HepG2 (cell line): Measurements from ENCODE around the gene TSPAN31. TPM values are rescaled to one million over a fixed set of nuclear protein-coding genes. Genes with fewer than 3 reads are reported as not detected.

Experiments used
- ADNP ChIP-seq: sonication (generic); formaldehyde crosslinking; IDR thresholded peaks from 2 replicates; pipeline ENCODE4 v1.4.0; 2020; ENCODE audit warnings: missing genetic modification reagents
- AGO1 ChIP-seq: fragments of 200-400 bp; formaldehyde crosslinking; IDR thresholded peaks from 2 replicates; pipeline ENCODE4 v1.6.1; 2017; ENCODE audit warnings: mild to moderate bottlenecking, low read depth, low read length, moderate library complexity; ENCODE audit not compliant: poor library complexity, severe bottlenecking
- ASH2L ChIP-seq: fragments of 300-600, 200-600 bp; sonication (generic); IDR thresholded peaks from 2 replicates; pipeline ENCODE4 v1.7.0; 2017; ENCODE audit warnings: low read depth, mild to moderate bottlenecking, moderate library complexity, mixed read lengths, low read length; ENCODE audit not compliant: insufficient read length
- ATAD3A ChIP-seq: sonication (generic); formaldehyde crosslinking; IDR thresholded peaks from 2 replicates; pipeline ENCODE4 v1.4.0; 2020; ENCODE audit warnings: missing genetic modification reagents
- KLF11 ChIP-seq: IDR thresholded peaks from 2 replicates; pipeline ENCODE4 v1.6.1; 2016; ENCODE audit warnings: missing compliant biosample characterization
- PPARG ChIP-seq: conservative IDR thresholded peaks from 2 replicates; pipeline ENCODE4 v1.6.1; 2016; ENCODE audit warnings: missing biosample characterization, missing genetic modification reagents
- SPEN ChIP-seq: sonication (generic); formaldehyde crosslinking; IDR thresholded peaks from 2 replicates; pipeline ENCODE4 v1.5.1; 2020; ENCODE audit warnings: low read depth, mild to moderate bottlenecking, missing genetic modification reagents
- STAT5B ChIP-seq: sonication (generic); formaldehyde crosslinking; IDR thresholded peaks from 2 replicates; pipeline ENCODE4 v1.4.0; 2020; ENCODE audit warnings: missing genetic modification reagents
- YY1 ChIP-seq: IDR thresholded peaks from 2 replicates; pipeline ENCODE4 v1.6.1; 2011; ENCODE audit warnings: low read length, low read depth, moderate library complexity, mild to moderate bottlenecking; ENCODE audit not compliant: insufficient read depth, insufficient replicate concordance
- ZBTB7A ChIP-seq: sonication (generic); formaldehyde crosslinking; IDR thresholded peaks from 2 replicates; pipeline ENCODE4 v1.8.0; 2022; ENCODE audit warnings: mild to moderate bottlenecking, missing genetic modification reagents
- ZMAT5 ChIP-seq: sonication (generic); formaldehyde crosslinking; IDR thresholded peaks from 2 replicates; pipeline ENCODE4 v1.5.0; 2020; ENCODE audit warnings: mild to moderate bottlenecking, low read depth, missing genetic modification reagents, borderline replicate concordance
- ZNF350 ChIP-seq: sonication (generic); formaldehyde crosslinking; IDR thresholded peaks from 2 replicates; pipeline ENCODE4 v1.4.0; 2020; ENCODE audit warnings: mild to moderate bottlenecking, low read depth, missing genetic modification reagents, borderline replicate concordance
- ZNF367 ChIP-seq: sonication (generic); formaldehyde crosslinking; IDR thresholded peaks from 2 replicates; pipeline ENCODE4 v1.4.0; 2020; ENCODE audit warnings: missing genetic modification reagents, borderline replicate concordance
- ZNF543 ChIP-seq: sonication (generic); formaldehyde crosslinking; IDR thresholded peaks from 2 replicates; pipeline ENCODE4 v1.4.0; 2020; ENCODE audit warnings: mild to moderate bottlenecking, missing genetic modification reagents
- ZNF879 ChIP-seq: sonication (generic); formaldehyde crosslinking; IDR thresholded peaks from 2 replicates; pipeline ENCODE4 v1.8.1; 2023; ENCODE audit warnings: missing genetic modification reagents
- polyA plus RNA-seq, 8 experiments: library from polyadenylated mRNA; depleted of rRNA in 3 of 8; stranded (reverse) in 7 of 8; unstranded in 1 of 8; fragments of >200 nt; fragmentation: Illumina TruSeq in 4 of 8; extraction: Trizol in 4 of 8; gene quantifications; 2 replicates each; pipeline versions ENCODE4 v1.2.1 to v1.2.3, GENCODE V29; 2011 to 2016; ENCODE audit warnings: low read depth in 4 of 8, missing spikeins in 1 of 8, mixed read lengths in 1 of 8; ENCODE audit not compliant: insufficient read depth in 1 of 8
- total RNA-seq, 5 experiments: library from RNA; depleted of rRNA; stranded (reverse); fragments of >200 nt; fragmentation: Illumina TruSeq; extraction: Trizol; gene quantifications; 2 replicates each; pipeline ENCODE4 v1.2.3, GENCODE V29; 2016; ENCODE audit warnings: low read depth in 1 of 5
- TF ChIP-seq, protein P1 (sequence below): sonication (generic); formaldehyde crosslinking; IDR thresholded peaks from 2 replicates; pipeline ENCODE4 v1.5.0; 2020; ENCODE audit warnings: mild to moderate bottlenecking, missing genetic modification reagents, borderline replicate concordance
- TF ChIP-seq, protein P2 (sequence below): sonication (generic); formaldehyde crosslinking; IDR thresholded peaks from 2 replicates; pipeline ENCODE4 v1.9.0; 2022; ENCODE audit warnings: missing genetic modification reagents, mild to moderate bottlenecking, borderline replicate concordance

TSPAN31 gene
- total and polyA plus RNA-seq, 2 of the 13 experiments (the other 11 are each of a cell fraction or from before 2014, with no cell fraction given) = 10.4 to 24.6 TPM

GRCh38 chr12:57756406-57757341 lies 11.8 kb downstream of the TSPAN31 start (continued):
- TF ChIP-seq, protein P1, sequence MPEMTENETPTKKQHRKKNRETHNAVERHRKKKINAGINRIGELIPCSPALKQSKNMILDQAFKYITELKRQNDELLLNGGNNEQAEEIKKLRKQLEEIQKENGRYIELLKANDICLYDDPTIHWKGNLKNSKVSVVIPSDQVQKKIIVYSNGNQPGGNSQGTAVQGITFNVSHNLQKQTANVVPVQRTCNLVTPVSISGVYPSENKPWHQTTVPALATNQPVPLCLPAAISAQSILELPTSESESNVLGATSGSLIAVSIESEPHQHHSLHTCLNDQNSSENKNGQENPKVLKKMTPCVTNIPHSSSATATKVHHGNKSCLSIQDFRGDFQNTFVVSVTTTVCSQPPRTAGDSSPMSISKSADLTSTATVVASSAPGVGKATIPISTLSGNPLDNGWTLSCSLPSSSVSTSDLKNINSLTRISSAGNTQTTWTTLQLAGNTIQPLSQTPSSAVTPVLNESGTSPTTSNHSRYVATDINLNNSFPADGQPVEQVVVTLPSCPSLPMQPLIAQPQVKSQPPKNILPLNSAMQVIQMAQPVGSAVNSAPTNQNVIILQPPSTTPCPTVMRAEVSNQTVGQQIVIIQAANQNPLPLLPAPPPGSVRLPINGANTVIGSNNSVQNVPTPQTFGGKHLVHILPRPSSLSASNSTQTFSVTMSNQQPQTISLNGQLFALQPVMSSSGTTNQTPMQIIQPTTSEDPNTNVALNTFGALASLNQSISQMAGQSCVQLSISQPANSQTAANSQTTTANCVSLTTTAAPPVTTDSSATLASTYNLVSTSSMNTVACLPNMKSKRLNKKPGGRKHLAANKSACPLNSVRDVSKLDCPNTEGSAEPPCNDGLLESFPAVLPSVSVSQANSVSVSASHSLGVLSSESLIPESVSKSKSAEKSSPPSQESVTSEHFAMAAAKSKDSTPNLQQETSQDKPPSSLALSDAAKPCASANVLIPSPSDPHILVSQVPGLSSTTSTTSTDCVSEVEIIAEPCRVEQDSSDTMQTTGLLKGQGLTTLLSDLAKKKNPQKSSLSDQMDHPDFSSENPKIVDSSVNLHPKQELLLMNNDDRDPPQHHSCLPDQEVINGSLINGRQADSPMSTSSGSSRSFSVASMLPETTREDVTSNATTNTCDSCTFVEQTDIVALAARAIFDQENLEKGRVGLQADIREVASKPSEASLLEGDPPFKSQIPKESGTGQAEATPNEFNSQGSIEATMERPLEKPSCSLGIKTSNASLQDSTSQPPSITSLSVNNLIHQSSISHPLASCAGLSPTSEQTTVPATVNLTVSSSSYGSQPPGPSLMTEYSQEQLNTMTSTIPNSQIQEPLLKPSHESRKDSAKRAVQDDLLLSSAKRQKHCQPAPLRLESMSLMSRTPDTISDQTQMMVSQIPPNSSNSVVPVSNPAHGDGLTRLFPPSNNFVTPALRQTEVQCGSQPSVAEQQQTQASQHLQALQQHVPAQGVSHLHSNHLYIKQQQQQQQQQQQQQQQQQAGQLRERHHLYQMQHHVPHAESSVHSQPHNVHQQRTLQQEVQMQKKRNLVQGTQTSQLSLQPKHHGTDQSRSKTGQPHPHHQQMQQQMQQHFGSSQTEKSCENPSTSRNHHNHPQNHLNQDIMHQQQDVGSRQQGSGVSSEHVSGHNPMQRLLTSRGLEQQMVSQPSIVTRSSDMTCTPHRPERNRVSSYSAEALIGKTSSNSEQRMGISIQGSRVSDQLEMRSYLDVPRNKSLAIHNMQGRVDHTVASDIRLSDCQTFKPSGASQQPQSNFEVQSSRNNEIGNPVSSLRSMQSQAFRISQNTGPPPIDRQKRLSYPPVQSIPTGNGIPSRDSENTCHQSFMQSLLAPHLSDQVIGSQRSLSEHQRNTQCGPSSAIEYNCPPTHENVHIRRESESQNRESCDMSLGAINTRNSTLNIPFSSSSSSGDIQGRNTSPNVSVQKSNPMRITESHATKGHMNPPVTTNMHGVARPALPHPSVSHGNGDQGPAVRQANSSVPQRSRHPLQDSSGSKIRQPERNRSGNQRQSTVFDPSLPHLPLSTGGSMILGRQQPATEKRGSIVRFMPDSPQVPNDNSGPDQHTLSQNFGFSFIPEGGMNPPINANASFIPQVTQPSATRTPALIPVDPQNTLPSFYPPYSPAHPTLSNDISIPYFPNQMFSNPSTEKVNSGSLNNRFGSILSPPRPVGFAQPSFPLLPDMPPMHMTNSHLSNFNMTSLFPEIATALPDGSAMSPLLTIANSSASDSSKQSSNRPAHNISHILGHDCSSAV (CRISPR knock-in tag) = no peak
- TF ChIP-seq ADNP (no peak), STAT5B (no peak), ZNF543 (CRISPR knock-in tag) (no peak), ZNF367 (CRISPR knock-in tag) (no peak), ZMAT5 (no peak), ASH2L (no peak), ZBTB7A (CRISPR knock-in tag) (peak; percentile 42; the same call in 1 of the 2 replicates), ATAD3A (CRISPR knock-in tag) (no peak), KLF11 (0 out of 2 replicates have a peak, but pooled peaks have one; percentile 50), ZNF879 (no peak), PPARG (no peak), SPEN (CRISPR knock-in tag) (peak; percentile 59; the same call in 1 of the 2 replicates), AGO1 (peak; percentile 33), ZNF350 (CRISPR knock-in tag) (0 out of 2 replicates have a peak, but pooled peaks have one; percentile 46), YY1 (peak; percentile 66)
- TF ChIP-seq, protein P2, sequence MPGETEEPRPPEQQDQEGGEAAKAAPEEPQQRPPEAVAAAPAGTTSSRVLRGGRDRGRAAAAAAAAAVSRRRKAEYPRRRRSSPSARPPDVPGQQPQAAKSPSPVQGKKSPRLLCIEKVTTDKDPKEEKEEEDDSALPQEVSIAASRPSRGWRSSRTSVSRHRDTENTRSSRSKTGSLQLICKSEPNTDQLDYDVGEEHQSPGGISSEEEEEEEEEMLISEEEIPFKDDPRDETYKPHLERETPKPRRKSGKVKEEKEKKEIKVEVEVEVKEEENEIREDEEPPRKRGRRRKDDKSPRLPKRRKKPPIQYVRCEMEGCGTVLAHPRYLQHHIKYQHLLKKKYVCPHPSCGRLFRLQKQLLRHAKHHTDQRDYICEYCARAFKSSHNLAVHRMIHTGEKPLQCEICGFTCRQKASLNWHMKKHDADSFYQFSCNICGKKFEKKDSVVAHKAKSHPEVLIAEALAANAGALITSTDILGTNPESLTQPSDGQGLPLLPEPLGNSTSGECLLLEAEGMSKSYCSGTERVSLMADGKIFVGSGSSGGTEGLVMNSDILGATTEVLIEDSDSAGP (CRISPR knock-in tag) = peak; percentile 58; the same call in 1 of the 2 replicates
